ENCODE measurements around the gene NPR2. TPM values are rescaled to one million over a fixed set of nuclear protein-coding genes. Genes with fewer than 3 reads are reported as not detected.

Gene NPR2
- total RNA-seq, 4 donors from 2014 or later: 26.3 to 36.0 (median 32.4) TPM

DNA sequence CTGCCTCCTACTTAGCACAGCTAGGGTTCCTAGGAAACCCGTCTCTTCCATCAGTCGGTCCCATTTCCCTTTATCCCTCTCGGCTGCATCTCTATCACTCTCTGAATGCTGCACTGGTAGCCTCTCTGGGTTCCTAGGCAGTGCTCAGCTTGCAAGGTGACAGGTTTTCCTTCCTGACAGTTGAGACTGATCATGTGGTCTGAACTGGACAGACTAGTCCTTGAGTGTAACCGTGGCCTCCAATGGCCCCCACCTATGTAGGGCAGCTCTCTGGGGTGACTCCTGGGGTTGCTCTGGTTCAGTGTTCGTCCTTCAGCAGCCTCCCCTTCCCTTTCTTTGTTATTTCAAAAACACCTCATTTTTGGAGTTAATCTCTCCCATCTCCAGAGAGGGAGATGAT is 41.4 kb downstream of the NPR2 start:
- peaks cover 2 to 58% (median 30%) of the 10 kb centered on the region in 4 donors for H3K4me1 ChIP-seq
- peaks cover 0 to 3% (median 0%) of the 10 kb centered on the region in 3 donors for H3K36me3 ChIP-seq
- no peaks in the 10 kb centered on the region for H3K27me3 ChIP-seq
- 70 to 81% methylated on average over 5 of the region's 5 CpGs for WGBS, 2 donors
- no peak for DNase-seq (ENCODE audit: low spot score in 2 of 2)
- no peak overlapping the region for H3K4me3 ChIP-seq
- H3K27ac ChIP-seq: peak overlapping the region in 2 of 4 donors; percentile 52 to 69
- TF ChIP-seq POLR2A (IDR thresholded peaks at IDR 0.05): no peak
- TF ChIP-seq CTCF (IDR thresholded peaks at IDR 0.05): no peak
- TF ChIP-seq EP300 (IDR thresholded peaks at IDR 0.05): no peak
- H3K9me3 ChIP-seq: no peaks in the 10 kb centered on the region

DNA sequence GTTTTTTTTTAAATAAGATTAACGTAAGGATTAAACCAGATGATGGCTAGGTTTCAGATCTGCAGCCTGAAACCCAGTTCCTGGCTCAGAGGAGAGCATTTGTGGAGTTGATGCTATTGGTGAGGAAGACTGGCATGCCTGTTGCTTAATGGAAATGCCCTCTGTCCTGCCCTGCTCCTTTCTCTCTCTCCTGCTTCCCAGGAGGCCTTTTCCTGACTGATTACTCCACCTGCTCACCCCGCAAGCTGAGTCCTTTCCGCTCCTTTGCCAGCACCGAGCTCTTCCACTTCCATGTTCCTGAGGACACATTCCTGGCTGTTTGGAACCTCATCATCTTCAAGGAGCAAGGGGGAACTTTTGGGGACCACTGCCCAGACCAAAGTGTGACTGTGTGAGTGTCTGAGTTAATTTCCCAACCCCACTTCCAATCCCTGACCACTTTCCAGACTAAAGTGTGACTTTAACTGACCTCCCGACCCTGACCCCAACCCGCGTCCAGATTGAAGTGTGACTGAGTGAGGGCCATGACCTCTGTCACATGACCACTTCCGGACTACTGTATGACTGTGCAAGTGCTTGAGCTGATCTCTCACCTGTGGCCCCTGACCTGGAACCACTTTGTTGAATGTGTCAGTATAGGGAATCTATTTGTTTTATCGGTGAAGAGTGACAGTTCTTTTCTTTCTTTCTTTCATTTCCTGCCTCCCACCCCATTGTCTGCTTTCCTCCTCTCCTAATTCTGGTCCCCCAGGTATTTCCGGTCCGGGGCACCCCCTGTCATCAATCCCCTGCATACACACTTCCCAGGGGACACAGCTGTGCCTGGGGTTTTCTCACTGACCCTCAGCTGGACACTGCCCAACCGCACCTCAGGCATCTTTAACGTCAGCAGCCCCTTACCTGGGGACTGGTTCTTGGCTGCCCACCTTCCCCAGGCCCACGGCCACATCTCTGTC is 43.1 kb downstream of the NPR2 start:
- Histone ChIP-seq H3K27ac (peak overlapping the region in 3 of 4 donors; percentile 36 to 69 (median 52)), H3K36me3 (peaks cover 0 to 3% (median 0%) of the 10 kb centered on the region in 3 donors), H3K4me3 (no peak overlapping the region), H3K9me3 (no peaks in the 10 kb centered on the region), H3K27me3 (no peaks in the 10 kb centered on the region), H3K4me1 (peaks cover 2 to 51% (median 28%) of the 10 kb centered on the region in 4 donors)
- 74 to 75% methylated on average over 14 of the region's 14 CpGs for WGBS, 2 donors
- DNase-seq (ENCODE audit: low spot score in 2 of 2): no peak
- no peak for TF ChIP-seq CTCF (IDR thresholded peaks at IDR 0.05)
- TF ChIP-seq POLR2A (IDR thresholded peaks at IDR 0.05): no peak
- no peak for TF ChIP-seq EP300 (IDR thresholded peaks at IDR 0.05)

DNA sequence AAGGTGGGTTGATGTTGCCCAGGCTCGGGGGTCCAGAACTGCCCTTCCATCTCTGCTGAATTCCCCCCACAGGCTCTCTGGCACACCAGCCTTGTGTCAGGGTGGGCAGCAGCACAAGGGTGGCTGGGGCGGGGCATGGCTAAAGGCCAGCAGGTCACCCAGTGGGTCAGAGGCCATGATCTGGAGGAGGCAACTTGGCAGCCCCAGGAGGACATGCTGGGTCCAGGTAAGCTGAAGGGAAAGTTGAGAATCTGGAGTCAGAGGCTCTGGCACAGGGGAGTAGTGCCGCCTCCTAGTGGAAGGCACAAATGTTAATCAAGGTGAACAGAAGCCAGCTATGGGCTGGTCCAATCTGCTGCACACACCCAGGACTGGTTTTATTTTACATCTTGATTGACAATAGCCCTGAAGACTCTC is 43.8 kb downstream of the NPR2 start:
- Histone ChIP-seq H3K36me3 (peaks cover 0 to 3% (median 0%) of the 10 kb centered on the region in 3 donors), H3K4me1 (peaks cover 0 to 45% (median 22%) of the 10 kb centered on the region in 4 donors), H3K27me3 (no peaks in the 10 kb centered on the region), H3K9me3 (no peaks in the 10 kb centered on the region), H3K27ac (no peak overlapping the region), H3K4me3 (no peak overlapping the region)
- 87 to 100% methylated on average over 2 to 3 of the region's 3 CpGs for WGBS, 2 donors
- DNase-seq (ENCODE audit: low spot score in 2 of 2): no peak
- TF ChIP-seq EP300 (IDR thresholded peaks at IDR 0.05) (no peak), POLR2A (IDR thresholded peaks at IDR 0.05) (no peak), CTCF (IDR thresholded peaks at IDR 0.05) (no peak)

DNA sequence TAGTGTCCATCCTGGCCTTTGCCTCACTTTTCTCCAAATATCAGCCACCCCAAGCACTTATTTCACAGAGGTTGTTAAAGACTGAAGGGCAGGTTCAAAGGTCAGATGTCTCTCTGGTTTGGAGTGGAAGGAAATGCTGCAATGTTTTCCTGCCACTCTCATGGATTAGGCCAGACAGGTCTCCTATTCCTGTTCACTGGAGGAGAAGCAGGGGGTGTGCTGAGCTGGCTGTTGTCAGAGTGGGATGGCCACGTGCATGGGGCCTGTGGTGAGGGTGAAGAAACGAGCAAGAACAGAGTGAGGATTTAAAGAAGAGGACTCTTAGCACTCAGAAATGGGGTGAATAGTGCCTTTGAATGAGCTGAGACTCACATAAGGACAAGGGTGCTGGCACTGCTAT is 44.4 kb downstream of the NPR2 start:
- no peaks in the 10 kb centered on the region for H3K27me3 ChIP-seq
- no peak overlapping the region for H3K4me3 ChIP-seq
- no peaks in the 10 kb centered on the region for H3K9me3 ChIP-seq
- peaks cover 0 to 3% (median 0%) of the 10 kb centered on the region in 3 donors for H3K36me3 ChIP-seq
- peaks cover 0 to 39% (median 17%) of the 10 kb centered on the region in 4 donors for H3K4me1 ChIP-seq
- TF ChIP-seq POLR2A (IDR thresholded peaks at IDR 0.05) (no peak), EP300 (IDR thresholded peaks at IDR 0.05) (no peak), CTCF (IDR thresholded peaks at IDR 0.05) (no peak)
- no peak overlapping the region for H3K27ac ChIP-seq
- no peak for DNase-seq (ENCODE audit: low spot score in 2 of 2)
- WGBS, 2 donors: 76 to 81% methylated on average over 2 of the region's 2 CpGs

DNA sequence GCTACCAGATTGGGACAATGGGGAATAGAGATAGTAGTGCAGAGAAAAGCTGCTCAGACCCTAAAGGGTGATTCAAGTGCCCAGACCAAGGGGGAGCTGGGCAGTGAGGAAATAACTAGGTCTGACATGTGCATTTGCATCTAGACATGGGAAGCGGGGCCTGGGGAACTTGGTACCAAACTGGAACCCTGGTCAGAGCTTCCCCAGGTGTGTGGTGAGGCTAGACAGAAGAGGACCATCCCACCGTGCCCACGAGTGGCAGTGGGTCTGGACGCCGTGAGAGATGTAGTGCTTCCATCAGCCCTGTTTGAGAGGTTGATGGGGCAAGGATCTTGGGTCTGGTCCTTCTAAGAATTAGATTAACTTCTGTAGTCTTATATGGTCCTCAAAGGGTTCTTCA is 45.2 kb downstream of the NPR2 start:
- TF ChIP-seq CTCF (IDR thresholded peaks at IDR 0.05) (no peak), EP300 (IDR thresholded peaks at IDR 0.05) (no peak), POLR2A (IDR thresholded peaks at IDR 0.05) (no peak)
- H3K36me3 ChIP-seq: peaks cover 0 to 8% (median 0%) of the 10 kb centered on the region in 3 donors
- 89 to 96% methylated on average over 5 of the region's 5 CpGs for WGBS, 2 donors

More for the DNA sequence above, 45.2 kb downstream of the NPR2 start:
- H3K9me3 ChIP-seq: no peaks in the 10 kb centered on the region
- no peaks in the 10 kb centered on the region for H3K27me3 ChIP-seq
- no peak for DNase-seq (ENCODE audit: low spot score in 2 of 2)
- H3K27ac ChIP-seq: no peak overlapping the region
- H3K4me3 ChIP-seq: no peak overlapping the region
- peaks cover 0 to 31% (median 17%) of the 10 kb centered on the region in 4 donors for H3K4me1 ChIP-seq
